GM19468 (cell line): Measurements from ENCODE around the gene ASB18.

Experiments used
- ATAC-seq: cut with Tn5 transposase; IDR thresholded peaks from one replicate; pipeline ENCODE4 v1.9.1; 2021; ENCODE audit warnings: mild to moderate bottlenecking, moderate library complexity, moderate number of reproducible peaks; ENCODE audit not compliant: unreplicated experiment; ENCODE audit errors: extremely low read depth

The ASB18 gene

GRCh38 chr2:236246711-236247246 is 17.4 kb downstream of the ASB18 start:
- ATAC-seq, result no peak

GRCh38 chr2:236244256-236244655 is 19.9 kb downstream of the ASB18 start:
- no peak for ATAC-seq

GRCh38 chr2:236242057-236242495 is 22.1 kb downstream of the ASB18 start:
- no peak for ATAC-seq

GRCh38 chr2:236241181-236242056 is 22.8 kb downstream of the ASB18 start:
- no peak for ATAC-seq

- ATAC-seq, result no peak
Measured at GRCh38 chr2:236240228-236240990, 23.8 kb downstream of the ASB18 start.

GRCh38 chr2:236239276-236240065 is 24.7 kb downstream of the ASB18 start:
- ATAC-seq, result no peak

GRCh38 chr2:236238751-236239150 is 25.5 kb downstream of the ASB18 start:
- no peak for ATAC-seq

GRCh38 chr2:236237468-236238190 is 26.6 kb downstream of the ASB18 start:
- no peak for ATAC-seq

GRCh38 chr2:236236559-236237452 is 27.4 kb downstream of the ASB18 start:
- no peak for ATAC-seq

- no peak for ATAC-seq
Measured at GRCh38 chr2:236229186-236229585, 35.0 kb downstream of the ASB18 start.

- no peak for ATAC-seq
Measured at GRCh38 chr2:236223675-236224074, 40.5 kb downstream of the ASB18 start.

- no peak for ATAC-seq
Measured at GRCh38 chr2:236221798-236222197, 42.4 kb downstream of the ASB18 start.

GRCh38 chr2:236219411-236219810 is 44.8 kb downstream of the ASB18 start:
- ATAC-seq, result no peak

- no peak for ATAC-seq
Measured at GRCh38 chr2:236217926-236218325, 46.3 kb downstream of the ASB18 start.

- no peak for ATAC-seq
Measured at GRCh38 chr2:236216711-236217110, 47.5 kb downstream of the ASB18 start.

GRCh38 chr2:236215761-236216333 is 48.4 kb downstream of the ASB18 start:
- no peak for ATAC-seq

- ATAC-seq, result no peak
Measured at GRCh38 chr2:236215196-236215595, 49.0 kb downstream of the ASB18 start.

GRCh38 chr2:236214376-236214995 is 49.7 kb downstream of the ASB18 start:
- ATAC-seq, result no peak
